ENCODE results near the gene CDH23.

The CDH23 gene

DNA sequence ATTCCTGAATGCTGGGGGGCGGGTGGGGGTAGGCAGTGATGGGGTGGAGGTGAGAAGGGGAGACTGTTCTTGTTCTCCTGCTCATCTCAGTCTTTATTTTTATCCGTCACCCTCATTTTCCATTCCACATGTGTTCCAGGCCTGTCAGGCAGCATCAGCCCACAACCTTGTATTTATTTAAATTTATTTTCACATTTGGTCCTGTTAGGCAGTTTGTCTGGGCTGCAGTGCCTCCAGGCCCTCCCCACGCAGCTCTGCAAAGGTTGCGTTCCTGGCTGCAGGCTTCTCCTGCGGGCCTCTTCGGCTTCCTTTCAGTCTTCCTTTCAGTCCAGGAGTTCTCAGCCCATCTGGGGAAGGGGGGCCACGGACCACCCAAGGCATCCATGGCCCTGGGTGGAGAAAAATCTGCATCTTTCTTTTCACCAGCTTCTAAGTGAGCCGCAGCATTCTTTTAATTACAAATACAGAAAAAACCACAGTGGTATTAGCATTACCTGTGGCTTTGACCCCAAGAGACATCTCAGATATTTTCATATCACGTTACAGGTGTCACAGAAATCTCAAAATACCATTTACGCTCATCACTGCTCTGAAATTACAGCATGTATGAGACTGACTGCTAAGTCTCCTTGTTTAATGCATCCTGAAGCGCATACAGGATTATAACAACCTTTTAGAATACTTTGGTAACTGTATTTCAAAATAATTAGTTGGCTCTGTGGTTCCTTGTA, 228.9 kb downstream of the CDH23 start:
- no peak overlapping the region for H3K27ac ChIP-seq
- DNase-seq (ENCODE audit: low read depth, low spot score): no peak

- no peak for DNase-seq (ENCODE audit: low read depth, low spot score)
- no peak overlapping the region for H3K27ac ChIP-seq
Observed at GRCh38 chr10:71627230-71627939, 230.7 kb downstream of the CDH23 start.

GRCh38 chr10:71627956-71628355, 231.2 kb downstream of the CDH23 start:
- no peak for DNase-seq (ENCODE audit: low read depth, low spot score)
- no peak overlapping the region for H3K27ac ChIP-seq

DNA sequence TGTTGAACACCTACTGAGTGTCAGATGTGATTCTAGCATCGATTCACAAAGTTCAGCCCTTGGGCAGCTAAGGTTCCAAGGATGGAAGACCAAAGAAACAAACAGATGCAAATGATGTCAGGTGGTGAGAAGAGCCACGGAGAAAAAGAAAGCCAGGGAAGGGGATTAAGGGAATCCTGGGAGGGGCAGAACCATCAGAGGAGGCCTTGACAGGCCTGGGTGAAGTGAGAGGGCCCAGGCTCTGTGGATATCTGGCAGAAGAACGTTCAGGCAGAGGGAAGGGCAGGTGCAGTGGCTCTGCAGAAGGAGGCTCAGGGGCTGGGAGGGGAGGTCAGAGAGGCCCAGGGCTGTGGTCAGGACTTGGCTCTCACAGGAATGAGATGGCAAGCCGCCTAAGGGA, 232.4 kb downstream of the CDH23 start:
- DNase-seq (ENCODE audit: low read depth, low spot score): no peak
- no peak overlapping the region for H3K27ac ChIP-seq

GRCh38 chr10:71630168-71630567, 233.4 kb downstream of the CDH23 start:
- H3K27ac ChIP-seq: no peak overlapping the region
- no peak for DNase-seq (ENCODE audit: low read depth, low spot score)

DNA sequence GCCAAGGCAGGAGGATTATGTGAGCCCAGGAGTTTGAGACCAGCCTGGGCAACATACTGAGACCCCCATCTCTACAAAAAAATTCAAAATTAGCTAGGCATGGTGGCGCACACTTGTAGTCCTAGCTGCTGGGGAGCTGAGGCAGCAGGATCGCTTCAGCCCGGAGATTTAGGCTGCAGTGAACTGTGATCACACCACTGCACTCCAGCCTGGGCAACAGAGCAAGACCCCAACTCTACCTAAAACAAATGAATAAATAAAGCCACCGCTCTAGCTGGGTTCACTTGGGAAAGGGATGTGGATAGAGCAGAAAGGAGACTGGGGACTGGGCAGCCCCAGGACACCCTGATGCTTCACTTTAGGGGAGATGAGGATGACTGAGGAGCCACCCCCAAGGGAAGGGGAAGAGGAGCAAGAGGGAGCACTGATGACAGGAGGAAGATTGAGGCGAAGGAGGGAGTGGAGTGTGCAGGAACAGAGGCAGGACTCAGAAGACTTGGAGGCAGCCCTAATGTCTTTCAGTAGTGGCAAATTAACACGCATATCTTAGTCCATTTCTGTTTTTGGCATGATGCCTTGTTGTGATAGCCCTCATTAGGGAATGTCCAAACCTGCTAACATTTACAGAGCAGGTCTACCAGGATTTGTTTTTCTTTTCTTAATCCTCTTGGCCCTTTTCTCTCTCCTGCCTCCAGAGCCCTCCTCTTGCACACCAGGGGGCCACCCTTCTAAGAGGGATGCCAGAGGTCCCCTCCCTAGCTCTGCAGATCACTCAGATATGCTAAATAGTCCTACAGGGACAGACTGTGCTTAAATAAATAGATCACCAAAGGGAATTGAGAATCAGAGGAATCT, 234.5 kb downstream of the CDH23 start:
- DNase-seq (ENCODE audit: low read depth, low spot score): no peak

DNA sequence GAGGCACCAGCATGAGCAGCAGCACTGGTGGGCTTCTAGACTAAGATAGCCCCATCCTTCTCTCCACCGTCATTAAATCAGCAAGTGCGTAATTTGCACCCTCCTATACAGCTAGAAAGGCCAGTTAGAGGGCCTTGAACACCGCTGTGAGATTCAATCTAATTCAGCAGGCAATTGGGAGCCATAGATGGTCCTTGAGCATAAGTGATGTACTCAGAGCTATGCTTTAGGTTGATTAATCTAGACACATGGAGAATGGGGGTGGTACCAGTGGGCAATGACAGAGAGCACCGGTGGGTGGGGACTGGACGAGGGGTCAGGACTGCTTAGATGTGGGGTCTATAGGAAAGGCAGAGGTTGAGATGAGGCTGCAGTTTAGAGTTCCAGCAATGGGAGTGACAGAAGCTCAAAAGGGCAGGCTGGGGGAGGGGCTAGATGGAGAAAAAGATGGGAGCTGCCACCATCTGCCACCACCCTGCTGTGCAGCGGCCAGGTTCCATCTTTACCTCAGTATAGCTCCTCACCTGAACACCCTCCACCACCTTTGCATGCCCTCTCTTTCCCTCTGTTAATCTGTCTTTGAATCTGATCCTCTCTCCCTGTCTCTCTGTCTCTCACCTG, 235.6 kb downstream of the CDH23 start:
- no peak for DNase-seq (ENCODE audit: low read depth, low spot score)
- H3K27ac ChIP-seq: no peak overlapping the region

More for the DNA sequence above, 234.5 kb downstream of the CDH23 start:
- no peak overlapping the region for H3K27ac ChIP-seq

GRCh38 chr10:71632896-71633600, 236.3 kb downstream of the CDH23 start:
- no peak overlapping the region for H3K27ac ChIP-seq
- no peak for DNase-seq (ENCODE audit: low read depth, low spot score)

DNA sequence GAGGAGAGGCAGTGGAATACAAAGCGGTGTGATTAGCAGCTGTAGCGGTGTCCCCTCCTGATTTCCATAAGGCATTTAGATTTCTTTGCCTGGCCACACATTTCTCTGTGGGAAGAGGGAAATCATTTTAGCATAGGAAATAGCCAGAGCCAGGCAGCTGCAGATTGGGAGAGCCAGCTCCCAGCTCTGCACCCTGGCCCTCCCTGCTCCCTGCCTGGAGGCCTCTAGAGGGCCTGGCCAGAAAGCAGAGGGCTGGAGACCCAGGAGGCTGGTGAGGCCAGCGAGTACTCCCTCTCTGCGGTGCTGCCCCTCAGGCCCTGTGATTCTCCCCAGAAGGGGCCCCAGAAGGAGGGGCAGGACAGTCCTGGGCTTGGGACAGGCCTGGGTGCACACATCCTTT, 237.2 kb downstream of the CDH23 start:
- H3K27ac ChIP-seq: no peak overlapping the region
- DNase-seq (ENCODE audit: low read depth, low spot score): no peak

GRCh38 chr10:71634531-71635164, 237.9 kb downstream of the CDH23 start:
- H3K27ac ChIP-seq: no peak overlapping the region
- DNase-seq (ENCODE audit: low read depth, low spot score): no peak

DNA sequence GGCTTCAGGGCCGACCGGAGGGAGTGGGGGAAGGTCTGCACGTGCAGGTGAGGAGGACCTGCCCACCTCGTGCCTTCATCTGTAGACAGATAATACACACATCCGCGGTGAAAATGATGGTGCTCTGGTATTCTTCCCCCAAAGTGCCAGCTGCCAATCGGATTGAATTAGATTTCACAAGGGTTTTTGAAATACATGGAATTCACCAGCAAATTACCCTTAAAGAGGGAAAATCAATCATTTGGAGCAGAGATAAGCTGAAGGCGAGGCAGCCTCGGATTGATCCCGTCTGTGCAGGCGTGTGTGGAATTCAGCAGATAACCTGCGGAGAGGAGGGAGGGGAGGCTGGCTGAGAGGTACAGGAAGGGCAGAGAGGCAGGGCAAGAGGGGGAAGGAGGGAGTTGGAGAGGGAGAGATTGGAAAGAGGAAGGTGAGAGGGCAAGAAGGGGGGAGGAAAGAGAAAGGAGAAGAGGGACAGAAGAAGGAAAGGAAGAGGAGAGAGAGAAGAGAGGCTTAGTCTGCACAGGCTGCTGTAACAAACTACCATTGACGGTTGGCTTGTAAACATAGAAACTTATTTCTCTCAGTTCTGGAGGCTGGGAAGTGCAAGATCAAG, 238.6 kb downstream of the CDH23 start:
- no peak overlapping the region for H3K27ac ChIP-seq
- no peak for DNase-seq (ENCODE audit: low read depth, low spot score)

DNA sequence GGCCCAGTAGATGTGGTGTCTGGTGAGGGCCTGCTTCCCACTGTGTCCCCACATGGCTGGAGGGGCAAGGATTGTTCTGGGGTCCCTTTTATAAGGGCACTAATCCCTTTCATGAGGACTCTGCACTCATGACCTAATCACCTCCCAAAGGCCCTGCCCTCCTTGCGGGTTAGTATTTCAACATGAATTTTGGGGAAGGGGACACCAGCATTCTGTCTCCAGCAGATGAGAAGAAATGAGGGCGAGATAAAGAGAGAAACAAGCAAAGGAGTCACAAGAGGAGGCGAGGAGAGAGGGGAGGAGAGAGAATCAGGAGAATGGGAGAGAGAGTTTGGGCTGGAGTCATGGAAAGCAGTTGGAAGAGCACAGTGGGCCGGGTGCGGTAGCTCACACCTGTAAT, 239.1 kb downstream of the CDH23 start:
- no peak for DNase-seq (ENCODE audit: low read depth, low spot score)
- H3K27ac ChIP-seq: no peak overlapping the region

DNA sequence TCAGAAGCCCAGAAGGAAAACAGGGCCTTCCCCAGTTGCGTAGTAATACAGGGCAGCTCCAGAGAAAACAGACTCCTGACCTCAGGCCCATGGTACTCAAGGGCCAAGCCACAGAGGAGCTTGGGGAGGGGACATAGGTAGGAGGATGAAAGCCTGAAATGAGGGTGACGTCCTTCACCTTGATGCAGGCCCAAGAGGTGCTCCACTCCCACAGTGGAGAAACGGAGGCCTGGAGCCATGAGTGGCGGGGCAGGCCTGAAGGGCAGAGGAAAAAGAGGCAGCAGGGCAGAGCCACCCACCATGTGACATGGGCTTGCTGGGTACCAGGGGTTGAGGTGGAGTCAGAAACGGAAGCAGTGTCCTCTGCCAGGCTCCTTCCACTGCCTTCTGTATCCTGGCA, 239.9 kb downstream of the CDH23 start:
- no peak overlapping the region for H3K27ac ChIP-seq
- no peak for DNase-seq (ENCODE audit: low read depth, low spot score)

DNA sequence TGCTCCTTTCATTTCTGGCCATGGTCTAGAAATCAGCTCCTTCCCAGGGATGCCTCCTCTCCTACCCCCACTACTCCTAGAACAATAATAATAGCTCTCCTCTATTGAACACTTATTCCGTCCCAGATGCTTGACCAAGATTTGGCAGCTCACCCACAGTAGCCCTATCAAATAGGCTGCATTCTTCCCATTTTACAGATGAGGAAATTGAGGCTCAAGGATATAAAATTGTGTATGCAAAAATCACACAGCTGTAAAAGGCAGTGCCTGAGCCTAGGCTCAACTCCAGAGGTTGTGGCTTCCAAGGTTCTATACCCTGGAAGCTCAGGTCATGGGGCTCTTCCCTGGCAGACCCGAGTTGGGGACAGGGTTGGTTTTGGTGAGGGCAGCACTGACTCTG, 240.6 kb downstream of the CDH23 start:
- no peak overlapping the region for H3K27ac ChIP-seq
- DNase-seq (ENCODE audit: low read depth, low spot score): no peak

- DNase-seq (ENCODE audit: low read depth, low spot score): no peak
- H3K27ac ChIP-seq: no peak overlapping the region
Observed at GRCh38 chr10:71638064-71638821, 241.5 kb downstream of the CDH23 start.

DNA sequence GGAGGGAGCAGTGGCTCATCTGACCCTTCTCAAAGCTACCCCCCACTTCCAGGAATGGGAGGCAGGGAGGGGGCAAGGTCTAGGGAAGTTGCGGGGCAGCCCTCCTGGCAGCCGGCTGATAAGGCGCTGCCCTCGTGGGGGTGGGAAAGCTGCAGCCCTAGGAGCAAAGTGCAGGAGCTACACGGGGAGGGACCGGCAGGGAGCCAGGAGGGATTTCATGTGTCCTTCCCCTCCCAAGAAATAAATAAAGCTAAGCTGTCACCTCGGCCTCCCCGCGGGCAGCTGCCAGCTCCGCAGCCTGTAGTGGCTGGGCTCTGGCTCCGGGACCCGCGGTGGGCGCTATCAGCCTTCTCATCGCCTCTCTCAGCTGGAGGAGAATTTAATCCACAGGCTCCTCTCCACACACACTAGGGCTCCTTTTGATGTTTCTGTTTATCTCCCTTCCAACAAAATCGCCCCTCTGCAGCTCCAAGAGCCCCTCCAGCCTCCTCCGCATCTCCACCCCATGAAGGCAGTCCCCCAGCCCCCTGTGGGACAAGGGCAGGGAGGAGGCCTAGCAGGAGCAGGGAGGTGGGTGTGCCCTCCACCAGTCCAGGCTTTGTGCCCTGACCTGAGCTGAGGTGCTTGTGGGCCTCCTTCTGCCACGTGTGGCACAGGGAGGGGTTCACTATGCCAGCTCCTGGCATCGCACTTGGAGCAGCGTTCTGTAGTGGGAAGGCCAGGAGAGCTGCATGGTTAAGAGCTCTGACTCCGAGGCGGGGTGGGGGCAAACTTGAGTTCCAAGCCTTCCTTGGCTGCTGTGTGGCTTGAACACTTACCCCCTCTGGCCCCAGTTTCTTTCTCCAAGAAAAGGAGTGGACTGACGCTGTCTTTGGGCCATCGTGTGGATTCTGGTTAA, 242.4 kb downstream of the CDH23 start:
- no peak overlapping the region for H3K27ac ChIP-seq

GRCh38 chr10:71640607-71641006, 243.9 kb downstream of the CDH23 start:
- no peak overlapping the region for H3K27ac ChIP-seq
- no peak for DNase-seq (ENCODE audit: low read depth, low spot score)

More for the DNA sequence above, 242.4 kb downstream of the CDH23 start:
- no peak for DNase-seq (ENCODE audit: low read depth, low spot score)
